GM21381 (cell line): ENCODE results near the gene RNU7-1.

Experiments
- ATAC-seq: cut with Tn5 transposase; IDR thresholded peaks from one replicate; pipeline ENCODE4 v1.9.1; 2021; ENCODE audit warnings: mild to moderate bottlenecking, moderate library complexity; ENCODE audit not compliant: unreplicated experiment

Gene RNU7-1

GRCh38 chr12:6917491-6918231 lies 26.0 kb upstream of the RNU7-1 start:
- no peak for ATAC-seq

GRCh38 chr12:6919588-6919987 lies 24.0 kb upstream of the RNU7-1 start:
- no peak for ATAC-seq

- ATAC-seq, result no peak
Measured at GRCh38 chr12:6921539-6921938, 22.1 kb upstream of the RNU7-1 start.

- ATAC-seq, result no peak
Measured at GRCh38 chr12:6921996-6922946, 21.3 kb upstream of the RNU7-1 start.

- ATAC-seq, result no peak
Measured at GRCh38 chr12:6923003-6923732, 20.4 kb upstream of the RNU7-1 start.

- ATAC-seq, result no peak
Measured at GRCh38 chr12:6923851-6924250, 19.8 kb upstream of the RNU7-1 start.

- ATAC-seq, result no peak
Measured at GRCh38 chr12:6925239-6925539, 18.4 kb upstream of the RNU7-1 start.

GRCh38 chr12:6925540-6926279 lies 17.9 kb upstream of the RNU7-1 start:
- no peak for ATAC-seq

- ATAC-seq, result no peak
Measured at GRCh38 chr12:6927379-6928021, 16.1 kb upstream of the RNU7-1 start, which contains the start of gene ATN1. TSS of gene ATN1 (plus strand) at chr12:6927959. CDS start at chr12:6934002, 6,043 bp downstream.

GRCh38 chr12:6928022-6928702 lies 15.5 kb upstream of the RNU7-1 start:
- ATAC-seq, result no peak

GRCh38 chr12:6928703-6929407 lies 14.8 kb upstream of the RNU7-1 start:
- ATAC-seq, result no peak

GRCh38 chr12:6929466-6930452 lies 13.9 kb upstream of the RNU7-1 start:
- ATAC-seq, result no peak

GRCh38 chr12:6932766-6933165 lies 10.8 kb upstream of the RNU7-1 start:
- ATAC-seq, result no peak

- no peak for ATAC-seq
Measured at GRCh38 chr12:6934110-6934509, 9.5 kb upstream of the RNU7-1 start.

- ATAC-seq, result no peak
Measured at GRCh38 chr12:6935371-6936193, 8.0 kb upstream of the RNU7-1 start.

GRCh38 chr12:6936194-6936635 lies 7.4 kb upstream of the RNU7-1 start:
- no peak for ATAC-seq
